GM18508 (cell line): ENCODE data around the gene SNRPD2.
"Not testable (repeated sequence)": the region's sequence is repeated elsewhere in the genome, so short reads cannot be mapped to it uniquely, and the experiment has no call there.

Experiments
- ATAC-seq: cut with Tn5 transposase; IDR thresholded peaks from one replicate; pipeline ENCODE4 v1.9.1; 2021; ENCODE audit warnings: moderate number of reproducible peaks; ENCODE audit not compliant: insufficient read depth, unreplicated experiment

The SNRPD2 gene

GRCh38 chr19:45705710-45706415 lies 14.1 kb upstream of the SNRPD2 start:
- no peak for ATAC-seq

GRCh38 chr19:45705115-45705514 lies 13.4 kb upstream of the SNRPD2 start:
- no peak for ATAC-seq

GRCh38 chr19:45701676-45702075 lies 9.9 kb upstream of the SNRPD2 start:
- ATAC-seq: no peak

- no peak for ATAC-seq
These were observed 1.5 kb upstream of the SNRPD2 start for GRCh38 chr19:45693106-45693788.

GRCh38 chr19:45692187-45693105 lies 693 bp upstream of the SNRPD2 start, which contains the start of gene QPCTL:
TSS of gene QPCTL (plus strand) at chr19:45692666. CDS start at chr19:45692704, 38 bp downstream.
- ATAC-seq: peak; percentile 64

GRCh38 chr19:45687599-45687998 lies 4.2 kb downstream of the SNRPD2 start:
- no peak for ATAC-seq

- ATAC-seq: not testable (repeated sequence)
These were observed 6.7 kb downstream of the SNRPD2 start for GRCh38 chr19:45685045-45685444.

GRCh38 chr19:45682908-45683307 lies 8.8 kb downstream of the SNRPD2 start:
- no peak for ATAC-seq

GRCh38 chr19:45682117-45682516 lies 9.6 kb downstream of the SNRPD2 start:
- ATAC-seq: no peak

- no peak for ATAC-seq
These were observed 10.2 kb downstream of the SNRPD2 start for GRCh38 chr19:45681391-45682015.

- ATAC-seq: no peak
These were observed 14.2 kb downstream of the SNRPD2 start for GRCh38 chr19:45677351-45678230.

GRCh38 chr19:45676851-45677263 lies 14.9 kb downstream of the SNRPD2 start:
- ATAC-seq: no peak

GRCh38 chr19:45674946-45675345 lies 16.8 kb downstream of the SNRPD2 start:
- no peak for ATAC-seq

- no peak for ATAC-seq
These were observed 20.9 kb downstream of the SNRPD2 start for GRCh38 chr19:45670670-45671453.

- ATAC-seq: no peak
These were observed 23.3 kb downstream of the SNRPD2 start for GRCh38 chr19:45668342-45668871.

GRCh38 chr19:45667620-45668341 lies 24.0 kb downstream of the SNRPD2 start, which contains the start of gene GIPR:
TSS of gene GIPR (plus strand) at chr19:45668221. CDS start at chr19:45669521, 1,300 bp downstream.
- ATAC-seq: no peak

- no peak for ATAC-seq
These were observed 27.2 kb downstream of the SNRPD2 start for GRCh38 chr19:45664575-45664974.

- ATAC-seq: no peak
These were observed 28.0 kb downstream of the SNRPD2 start for GRCh38 chr19:45663800-45664199.
